SK-N-SH (cell line): Measurements from ENCODE around the gene MST1. TPM values are rescaled to one million over a fixed set of nuclear protein-coding genes. Genes with fewer than 3 reads are reported as not detected.

Source experiments
- CTCF ChIA-PET: fragments of 300-600, 350-600 bp; formaldehyde crosslinking; extraction: SDS; loops from one replicate; lab custom pipeline; 2021; lab: Yijun Ruan, JAX
- POLR2A ChIA-PET: fragments of 350-600 bp; sonication (Branson Sonifier 250); formaldehyde crosslinking; extraction: SDS; loops from one replicate; lab custom pipeline; 2020; ENCODE audit warnings: antibody characterized with exemption, inconsistent platforms; lab: Yijun Ruan, JAX
- DNase-seq: peaks from one replicate; pipeline ENCODE4 v3.0.0; 2012
- H2AFZ ChIP-seq: fragments of 200-600 bp; sonication (generic); 2 replicates; pipeline ENCODE4 v1.8.1; 2016; ENCODE audit warnings: antibody characterized with exemption, mild to moderate bottlenecking, low read depth
- H3F3A ChIP-seq: fragments of 200-600 bp; sonication (generic); replicated peaks from 2 replicates; pipeline ENCODE3; 2016; ENCODE audit warnings: antibody characterized with exemption, mild to moderate bottlenecking; ENCODE audit not compliant: insufficient read depth
- H3K27ac ChIP-seq, 2 experiments: fragments of 200-500 bp in 1 of 2; fragments of 200-600 bp in 1 of 2; sonication (Bioruptor generic) in 1 of 2; sonication (generic), shearing (Covaris generic) in 1 of 2; 2 replicates each; pipeline versions ENCODE4 v1.5.1 to v1.6.1; 2014 to 2016; ENCODE audit warnings: low read depth in 2 of 2, inconsistent platforms in 1 of 2, low read length in 1 of 2, mild to moderate bottlenecking in 1 of 2, mixed read lengths in 1 of 2
- H3K27me3 ChIP-seq: fragments of 200-600 bp; sonication (generic), shearing (Covaris generic); 2 replicates; pipeline ENCODE4 v1.6.1; 2016; ENCODE audit warnings: mixed run types; ENCODE audit not compliant: insufficient read depth
- H3K36me3 ChIP-seq, 2 experiments: fragments of 200-500 bp in 1 of 2; fragments of 200-600 bp in 1 of 2; sonication (Bioruptor generic) in 1 of 2; sonication (generic) in 1 of 2; replicated peaks in 1 of 2; 2 replicates each; pipeline versions ENCODE3 to v1.5.1; 2014 to 2016; ENCODE audit warnings: low read length in 1 of 2, mild to moderate bottlenecking in 1 of 2; ENCODE audit not compliant: insufficient read depth in 2 of 2, control insufficient read depth in 1 of 2
- H3K4me1 ChIP-seq, 2 experiments: fragments of 200-500 bp in 1 of 2; fragments of 200-600 bp in 1 of 2; sonication (Bioruptor generic) in 1 of 2; sonication (generic), shearing (Covaris generic) in 1 of 2; 2 replicates each; pipeline versions ENCODE4 v1.5.1 to v1.6.1; 2014 to 2016; ENCODE audit warnings: low read depth in 1 of 2, low read length in 1 of 2, mixed run types in 1 of 2; ENCODE audit not compliant: insufficient read depth in 2 of 2, control insufficient read depth in 1 of 2
- H3K4me2 ChIP-seq: fragments of 200-600 bp; sonication (generic), shearing (Covaris generic); 2 replicates; pipeline ENCODE4 v1.6.1; 2017; ENCODE audit warnings: mixed run types
- H3K4me3 ChIP-seq, 2 experiments: fragments of 200-500 bp in 1 of 2; fragments of 200-600 bp in 1 of 2; sonication (Bioruptor generic) in 1 of 2; sonication (generic), shearing (Covaris generic) in 1 of 2; 2 replicates each; pipeline versions ENCODE4 v1.5.1 to v1.8.1; 2014 to 2016; ENCODE audit warnings: low read depth in 2 of 2, inconsistent platforms in 1 of 2, low read length in 1 of 2, mild to moderate bottlenecking in 1 of 2, mixed read lengths in 1 of 2, moderate library complexity in 1 of 2
- H3K79me2 ChIP-seq: fragments of 200-600 bp; sonication (generic); 2 replicates; pipeline ENCODE4 v1.8.1; 2017; ENCODE audit warnings: mild to moderate bottlenecking; ENCODE audit not compliant: insufficient read depth
- H3K9ac ChIP-seq: fragments of 200-600 bp; sonication (generic); 2 replicates; pipeline ENCODE4 v1.6.1; 2017; ENCODE audit warnings: mixed run types
- H3K9me2 ChIP-seq: fragments of 200-600 bp; sonication (generic); 2 replicates; pipeline ENCODE4 v1.6.1; 2017; ENCODE audit warnings: mixed run types
- H3K9me3 ChIP-seq: fragments of 200-600 bp; sonication (generic); 2 replicates; pipeline ENCODE4 v1.6.1; 2017; ENCODE audit warnings: mixed run types, mild to moderate bottlenecking, moderate library complexity
- H4K20me1 ChIP-seq: fragments of 200-600 bp; sonication (generic); 2 replicates; pipeline ENCODE4 v1.6.1; 2017; ENCODE audit warnings: mild to moderate bottlenecking, mixed run types; ENCODE audit not compliant: insufficient read depth
- CTCF ChIP-seq: fragments of 200-600 bp; sonication (generic); IDR thresholded peaks from 2 replicates; pipeline ENCODE4 v1.6.1; 2017; ENCODE audit warnings: antibody characterized with exemption, mild to moderate bottlenecking, moderate library complexity
- FOXJ3 ChIP-seq: sonication (generic); formaldehyde crosslinking; IDR thresholded peaks from 2 replicates; pipeline ENCODE4 v1.5.1; 2020; ENCODE audit warnings: mild to moderate bottlenecking, missing genetic modification reagents
- FOXM1 ChIP-seq: IDR thresholded peaks from 2 replicates; pipeline ENCODE4 v1.4.0; 2012; ENCODE audit warnings: low read depth, mild to moderate bottlenecking
- GABPA ChIP-seq: IDR thresholded peaks from 2 replicates; pipeline ENCODE4 v1.4.0; 2012; ENCODE audit warnings: low read depth, mild to moderate bottlenecking
- JUND ChIP-seq: IDR thresholded peaks from 2 replicates; pipeline ENCODE4 v1.4.0; 2012
- NFIC ChIP-seq: IDR thresholded peaks from 2 replicates; pipeline ENCODE4 v1.4.0; 2012; ENCODE audit warnings: borderline replicate concordance
- RAD21 ChIP-seq: IDR thresholded peaks from 2 replicates; pipeline ENCODE4 v1.6.1; 2012; ENCODE audit warnings: mild to moderate bottlenecking, low read length
- RFX5 ChIP-seq: IDR thresholded peaks from 2 replicates; pipeline ENCODE4 v1.6.1; 2012; ENCODE audit warnings: mild to moderate bottlenecking, improper control_type of control experiment, low read length
- RXRA ChIP-seq: IDR thresholded peaks from 2 replicates; pipeline ENCODE4 v1.4.0; 2012; ENCODE audit warnings: low read depth, mild to moderate bottlenecking, borderline replicate concordance
- SMC3 ChIP-seq: IDR thresholded peaks from 2 replicates; pipeline ENCODE4 v1.6.1; 2012; ENCODE audit warnings: low read depth, low read length, improper control_type of control experiment
- TAF1 ChIP-seq: IDR thresholded peaks from 2 replicates; pipeline ENCODE4 v1.6.1; 2012; ENCODE audit warnings: low read depth, mild to moderate bottlenecking, low read length, moderate library complexity, borderline replicate concordance
- TCF12 ChIP-seq: IDR thresholded peaks from 2 replicates; pipeline ENCODE4 v1.4.0; 2012
- TEAD4 ChIP-seq: IDR thresholded peaks from 2 replicates; pipeline ENCODE4 v1.4.0; 2012; ENCODE audit warnings: mild to moderate bottlenecking, borderline replicate concordance; ENCODE audit not compliant: insufficient read depth
- WGBS: methylation state at CpG from one replicate; pipeline ENCODE4 v1.1.6; 2017; ENCODE audit warnings: low lambda C conversion rate; 5-methylcytosine and 5-hydroxymethylcytosine counted together
- polyA plus RNA-seq, 3 experiments: library from polyadenylated mRNA; depleted of rRNA; stranded (reverse); fragments of >200 nt; gene quantifications; 2 replicates each; pipeline ENCODE4 v1.2.3, GENCODE V29; 2012
- TF ChIP-seq, protein P1 (sequence below): IDR thresholded peaks from 2 replicates; pipeline ENCODE4 v1.4.0; 2012; ENCODE audit warnings: low read depth, borderline replicate concordance
- TF ChIP-seq, protein P2 (sequence below): IDR thresholded peaks from 2 replicates; pipeline ENCODE4; 2012

Gene MST1
- polyA plus RNA-seq, 1 of the 3 experiments (the other 2 are of a cell fraction), result 35.1 TPM

DNA sequence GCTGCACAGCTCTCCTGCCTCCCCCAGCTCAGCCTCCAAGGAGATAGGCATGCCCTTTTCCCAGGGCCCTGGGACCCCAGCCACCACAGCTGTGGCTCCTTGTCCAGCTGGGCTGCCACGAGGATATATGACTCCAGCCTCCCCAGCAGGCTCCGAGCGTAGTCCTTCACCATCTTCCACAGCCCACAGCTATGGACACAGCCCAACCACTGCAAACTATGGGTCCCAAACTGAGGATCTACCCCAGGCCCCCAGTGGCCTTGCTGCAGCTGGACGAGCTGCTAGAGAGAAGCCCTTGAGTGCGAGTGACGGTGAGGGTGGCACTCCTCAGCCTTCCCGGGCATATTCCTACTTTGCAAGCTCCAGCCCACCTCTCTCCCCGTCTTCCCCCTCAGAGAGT, 35.7 kb downstream of the MST1 start:
- H3K36me3 ChIP-seq, result no peaks in the 10 kb centered on the region
- no peak overlapping the region for H3K4me3 ChIP-seq
- H3K79me2 ChIP-seq, result no peaks in the 10 kb centered on the region
- no peak for DNase-seq
- H4K20me1 ChIP-seq, result no peaks in the 10 kb centered on the region
- no peaks in the 10 kb centered on the region for H3K9me3 ChIP-seq
- H3K4me2 ChIP-seq, result no peak overlapping the region
- TF ChIP-seq GABPA (no peak), RXRA (no peak), CTCF (no peak), JUND (no peak), TAF1 (no peak), RFX5 (no peak), FOXM1 (no peak), RAD21 (no peak), SMC3 (no peak), FOXJ3 (CRISPR knock-in tag) (no peak), NFIC (no peak), TCF12 (no peak), TEAD4 (no peak)
- TF ChIP-seq, protein P1, sequence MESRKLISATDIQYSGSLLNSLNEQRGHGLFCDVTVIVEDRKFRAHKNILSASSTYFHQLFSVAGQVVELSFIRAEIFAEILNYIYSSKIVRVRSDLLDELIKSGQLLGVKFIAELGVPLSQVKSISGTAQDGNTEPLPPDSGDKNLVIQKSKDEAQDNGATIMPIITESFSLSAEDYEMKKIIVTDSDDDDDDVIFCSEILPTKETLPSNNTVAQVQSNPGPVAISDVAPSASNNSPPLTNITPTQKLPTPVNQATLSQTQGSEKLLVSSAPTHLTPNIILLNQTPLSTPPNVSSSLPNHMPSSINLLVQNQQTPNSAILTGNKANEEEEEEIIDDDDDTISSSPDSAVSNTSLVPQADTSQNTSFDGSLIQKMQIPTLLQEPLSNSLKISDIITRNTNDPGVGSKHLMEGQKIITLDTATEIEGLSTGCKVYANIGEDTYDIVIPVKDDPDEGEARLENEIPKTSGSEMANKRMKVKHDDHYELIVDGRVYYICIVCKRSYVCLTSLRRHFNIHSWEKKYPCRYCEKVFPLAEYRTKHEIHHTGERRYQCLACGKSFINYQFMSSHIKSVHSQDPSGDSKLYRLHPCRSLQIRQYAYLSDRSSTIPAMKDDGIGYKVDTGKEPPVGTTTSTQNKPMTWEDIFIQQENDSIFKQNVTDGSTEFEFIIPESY, result no peak
- TF ChIP-seq, protein P2, sequence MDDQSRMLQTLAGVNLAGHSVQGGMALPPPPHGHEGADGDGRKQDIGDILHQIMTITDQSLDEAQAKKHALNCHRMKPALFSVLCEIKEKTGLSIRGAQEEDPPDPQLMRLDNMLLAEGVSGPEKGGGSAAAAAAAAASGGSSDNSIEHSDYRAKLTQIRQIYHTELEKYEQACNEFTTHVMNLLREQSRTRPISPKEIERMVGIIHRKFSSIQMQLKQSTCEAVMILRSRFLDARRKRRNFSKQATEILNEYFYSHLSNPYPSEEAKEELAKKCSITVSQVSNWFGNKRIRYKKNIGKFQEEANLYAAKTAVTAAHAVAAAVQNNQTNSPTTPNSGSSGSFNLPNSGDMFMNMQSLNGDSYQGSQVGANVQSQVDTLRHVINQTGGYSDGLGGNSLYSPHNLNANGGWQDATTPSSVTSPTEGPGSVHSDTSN, result no peak
- ChIA-PET CTCF (interaction anchor here (0.9 to 1.7 kb wide), 2 partner anchors 18 to 114 kb away, joined by 3 to 7 read pairs; no protein-coding TSS in a partner anchor), POLR2A (no interaction called here)
- H3K9me2 ChIP-seq, result no peaks in the 10 kb centered on the region
- H3K27ac ChIP-seq, result no peak overlapping the region
- peaks cover 0 to 2% of the 10 kb centered on the region in 2 experiments; a peak in 1 of 4 replicates for H3K4me1 ChIP-seq
- no peak overlapping the region for H2AFZ ChIP-seq
- no peaks in the 10 kb centered on the region for H3K27me3 ChIP-seq
- no peaks in the 10 kb centered on the region for H3F3A ChIP-seq
- no peak overlapping the region for H3K9ac ChIP-seq
- 84% methylated on average over 6 of the region's 8 CpGs for WGBS
